Left colon (tissue), 2 donors: ENCODE results near the gene MIR17HG. TPM values are rescaled to one million over a fixed set of nuclear protein-coding genes. Genes with fewer than 3 reads are reported as not detected.

ENCODE experiments used
- ATAC-seq: fragments of 200-7000 bp; cut with Tn5 transposase; one replicate; pipeline ENCODE4 v1.9.1; 2020; ENCODE audit warnings: mild to moderate bottlenecking, moderate library complexity
- DNase-seq, 2 donors: peaks; one replicate each; pipeline ENCODE4 v3.0.0-alpha.2; 2020
- intact Hi-C, 2 donors: fragments of 100-400 bp; cut with DNase I in 1 of 2; cut with micrococcal nuclease in 1 of 2; formaldehyde crosslinking; loops; one replicate each; pipeline versions ENCODE4 v1.11.2 to v1.14.0; 2022; cut with DNase I, micrococcal nuclease
- total RNA-seq, 2 donors: library from RNA; stranded (reverse); fragmentation: NEBNext Ultra II Directional; extraction: Animal tissue kit (Norgen Biotek cat#: 25700); gene quantifications; one replicate each; pipeline ENCODE4 v1.2.1, GENCODE V29; 2021
- donor health status: DM: no; HTN: no; CAD: no.
- donor health status: DM: yes; HTN: yes; CAD: no.

Gene MIR17HG
- total RNA-seq, 2 donors from 2014 or later: 1.4 to 3.3 TPM

GRCh38 chr13:91359631-91360030 lies 12.1 kb downstream of the MIR17HG start:
- DNase-seq: no peak
- intact Hi-C loops: no loop called here
- no peak for ATAC-seq

GRCh38 chr13:91360246-91360751 lies 12.8 kb downstream of the MIR17HG start:
- ATAC-seq (no peak), DNase-seq (no peak)
- intact Hi-C loops: no loop called here

GRCh38 chr13:91361755-91362271 lies 14.3 kb downstream of the MIR17HG start:
- ATAC-seq (no peak), DNase-seq (no peak)
- intact Hi-C loops: no loop called here

GRCh38 chr13:91362908-91363307 lies 15.4 kb downstream of the MIR17HG start:
- intact Hi-C loops: no loop called here
- no peak for DNase-seq
- ATAC-seq: no peak

- DNase-seq (no peak), ATAC-seq (no peak)
- intact Hi-C loops: no loop called here
Measured at GRCh38 chr13:91368101-91368500, 20.6 kb downstream of the MIR17HG start.

GRCh38 chr13:91368676-91369440 lies 21.4 kb downstream of the MIR17HG start:
- no peak for ATAC-seq
- intact Hi-C loops: no loop called here
- no peak for DNase-seq

GRCh38 chr13:91369441-91369831 lies 21.9 kb downstream of the MIR17HG start:
- DNase-seq: no peak
- ATAC-seq: no peak
- intact Hi-C loops: no loop called here

- ATAC-seq: no peak
- DNase-seq: no peak
- intact Hi-C loops: no loop called here
Measured at GRCh38 chr13:91370501-91370900, 23.0 kb downstream of the MIR17HG start.

GRCh38 chr13:91372911-91373310 lies 25.4 kb downstream of the MIR17HG start:
- ATAC-seq (no peak), DNase-seq (no peak)
- intact Hi-C loops: no loop called here

- ATAC-seq (peak; percentile 61), DNase-seq (no peak)
- intact Hi-C loops: no loop called here
Measured at GRCh38 chr13:91375116-91375729, 27.7 kb downstream of the MIR17HG start.

GRCh38 chr13:91381371-91381770 lies 33.9 kb downstream of the MIR17HG start:
- DNase-seq (no peak), ATAC-seq (no peak)
- intact Hi-C loops: loop anchor here in 1 of 2 donors (10.0 kb wide), 1 partner anchor 343 kb away; no protein-coding TSS in a partner anchor

GRCh38 chr13:91383836-91384235 lies 36.3 kb downstream of the MIR17HG start:
- ATAC-seq (no peak), DNase-seq (no peak)
- intact Hi-C loops: loop anchor here in 1 of 2 donors (10.0 kb wide), 1 partner anchor 341 kb away; no protein-coding TSS in a partner anchor

GRCh38 chr13:91384896-91385295 lies 37.4 kb downstream of the MIR17HG start:
- DNase-seq (no peak), ATAC-seq (no peak)
- intact Hi-C loops: loop anchor here in 1 of 2 donors (10.0 kb wide), 1 partner anchor 340 kb away; no protein-coding TSS in a partner anchor

- no peak for ATAC-seq
- DNase-seq: no peak
- intact Hi-C loops: loop anchor here in 1 of 2 donors (10.0 kb wide), 1 partner anchor 336 kb away; no protein-coding TSS in a partner anchor
Measured at GRCh38 chr13:91389186-91389585, 41.7 kb downstream of the MIR17HG start.

- no peak for DNase-seq
- intact Hi-C loops: no loop called here
- ATAC-seq: no peak
Measured at GRCh38 chr13:91397595-91397994, 50.1 kb downstream of the MIR17HG start.

- ATAC-seq (peak; percentile 100), DNase-seq (peak; percentile 65 to 86)
- intact Hi-C loops: no loop called here
Measured at GRCh38 chr13:91398413-91399188, 51.1 kb downstream of the MIR17HG start, which contains the start of gene GPC5. TSS of gene GPC5 (plus strand) at chr13:91398621.

GRCh38 chr13:91399189-91400062 lies 51.9 kb downstream of the MIR17HG start:
- ATAC-seq: no peak
- intact Hi-C loops: no loop called here
- peak in 1 of 2 donors; percentile 9 for DNase-seq

GRCh38 chr13:91400063-91400399 lies 52.5 kb downstream of the MIR17HG start:
- DNase-seq (no peak), ATAC-seq (no peak)
- intact Hi-C loops: no loop called here
